ENCODE measurements around the gene RGS21. TPM values are rescaled to one million over a fixed set of nuclear protein-coding genes. Genes with fewer than 3 reads are reported as not detected.
"Not testable (repeated sequence)": the region's sequence is repeated elsewhere in the genome, so short reads cannot be mapped to it uniquely, and the experiment has no call there.

RGS21 gene
- total and polyA plus RNA-seq, 12 donors, result not detected

DNA sequence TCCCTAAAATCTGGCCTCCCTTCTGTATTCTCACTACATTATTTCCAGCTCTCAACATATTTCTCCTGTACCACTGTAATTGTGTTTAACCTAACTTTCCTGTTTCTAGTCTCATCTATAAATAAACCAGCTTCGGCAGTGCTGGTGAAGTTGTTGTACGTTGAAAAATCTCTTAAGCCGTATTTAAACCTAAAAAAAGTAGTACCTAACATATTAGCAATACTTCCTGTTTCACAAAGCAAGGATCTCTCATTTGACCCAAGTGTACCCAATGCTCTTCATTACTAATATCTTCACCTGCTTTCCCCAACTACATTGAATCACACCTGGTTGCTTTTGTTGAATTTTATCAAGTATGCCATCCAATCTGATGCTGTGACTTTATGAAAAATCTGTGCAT is 42.2 kb upstream of the RGS21 start:
- Histone ChIP-seq H3K4me3 (no peak overlapping the region), H3K4me1 (replicated peaks in 1 of 2) (no peaks in the 10 kb centered on the region), H3K9me3 (replicated peaks in 1 of 3) (no peaks in the 10 kb centered on the region), H3K36me3 (replicated peaks in 1 of 2) (no peaks in the 10 kb centered on the region), H3K27ac (no peak overlapping the region), H3K27me3 (no peaks in the 10 kb centered on the region)
- TF ChIP-seq POLR2A (IDR thresholded peaks at IDR 0.05), result no peak
- TF ChIP-seq, protein P1, sequence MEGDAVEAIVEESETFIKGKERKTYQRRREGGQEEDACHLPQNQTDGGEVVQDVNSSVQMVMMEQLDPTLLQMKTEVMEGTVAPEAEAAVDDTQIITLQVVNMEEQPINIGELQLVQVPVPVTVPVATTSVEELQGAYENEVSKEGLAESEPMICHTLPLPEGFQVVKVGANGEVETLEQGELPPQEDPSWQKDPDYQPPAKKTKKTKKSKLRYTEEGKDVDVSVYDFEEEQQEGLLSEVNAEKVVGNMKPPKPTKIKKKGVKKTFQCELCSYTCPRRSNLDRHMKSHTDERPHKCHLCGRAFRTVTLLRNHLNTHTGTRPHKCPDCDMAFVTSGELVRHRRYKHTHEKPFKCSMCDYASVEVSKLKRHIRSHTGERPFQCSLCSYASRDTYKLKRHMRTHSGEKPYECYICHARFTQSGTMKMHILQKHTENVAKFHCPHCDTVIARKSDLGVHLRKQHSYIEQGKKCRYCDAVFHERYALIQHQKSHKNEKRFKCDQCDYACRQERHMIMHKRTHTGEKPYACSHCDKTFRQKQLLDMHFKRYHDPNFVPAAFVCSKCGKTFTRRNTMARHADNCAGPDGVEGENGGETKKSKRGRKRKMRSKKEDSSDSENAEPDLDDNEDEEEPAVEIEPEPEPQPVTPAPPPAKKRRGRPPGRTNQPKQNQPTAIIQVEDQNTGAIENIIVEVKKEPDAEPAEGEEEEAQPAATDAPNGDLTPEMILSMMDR (IDR thresholded peaks at IDR 0.05), result no peak
- no peak for DNase-seq
- intact Hi-C loops (cut with DNase I), result no loop called here
- WGBS, 4 donors, result 62 to 72% (median 67%) methylated on average over 3 of the region's 3 CpGs

DNA sequence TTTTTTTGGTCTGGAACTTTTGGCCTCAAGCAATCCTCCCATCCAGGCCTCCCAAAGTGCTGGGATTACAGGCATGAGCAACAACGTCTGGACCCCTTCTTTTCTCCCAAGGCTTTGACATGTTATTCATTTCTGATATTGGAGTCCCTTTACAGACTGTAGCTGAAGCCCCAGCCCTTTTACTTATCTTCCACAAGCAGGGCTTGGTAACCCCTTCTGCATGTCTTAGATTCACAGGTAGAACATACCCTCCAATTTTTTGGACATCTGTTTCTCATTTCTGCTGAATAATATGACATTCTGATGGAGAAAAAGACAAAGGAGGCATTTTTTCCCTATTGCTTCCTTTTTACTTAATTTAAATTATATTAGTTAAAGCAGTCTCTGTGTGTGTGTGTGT is 39.2 kb upstream of the RGS21 start:
- H3K9me3 ChIP-seq (replicated peaks in 1 of 3), result no peaks in the 10 kb centered on the region
- H3K36me3 ChIP-seq (replicated peaks in 1 of 2), result no peaks in the 10 kb centered on the region
- intact Hi-C loops (cut with DNase I), result no loop called here
- no peak overlapping the region for H3K27ac ChIP-seq
- no peaks in the 10 kb centered on the region for H3K27me3 ChIP-seq
- H3K4me1 ChIP-seq (replicated peaks in 1 of 2), result no peaks in the 10 kb centered on the region
- no peak for DNase-seq
- TF ChIP-seq, protein P1 (IDR thresholded peaks at IDR 0.05), result no peak
- no peak for TF ChIP-seq POLR2A (IDR thresholded peaks at IDR 0.05)
- 29 to 64% (median 45%) methylated on average over 1 of the region's 1 CpG for WGBS, 4 donors
- H3K4me3 ChIP-seq, result no peak overlapping the region

DNA sequence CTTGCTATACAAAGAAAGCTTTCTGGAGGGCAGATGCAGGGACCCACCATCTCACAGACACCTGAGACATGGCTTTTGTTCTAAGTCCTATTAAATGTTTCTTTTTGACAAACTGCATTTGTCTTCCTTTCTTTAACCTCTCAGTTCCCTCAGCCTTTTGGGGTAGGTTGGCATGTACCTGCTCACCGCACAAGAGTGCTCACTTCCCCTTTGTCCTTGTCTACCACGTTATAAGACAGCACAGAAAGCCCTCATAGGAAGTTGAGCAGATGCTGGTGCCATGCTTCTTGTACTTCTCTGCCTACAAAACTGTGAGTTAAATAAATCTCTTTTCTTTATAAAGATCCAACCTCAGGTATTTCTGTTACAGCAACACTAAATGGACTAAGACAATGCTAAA is 31.9 kb upstream of the RGS21 start:
- Histone ChIP-seq H3K9me3 (replicated peaks in 1 of 3) (no peaks in the 10 kb centered on the region), H3K27ac (no peak overlapping the region), H3K4me3 (no peak overlapping the region), H3K36me3 (replicated peaks in 1 of 2) (no peaks in the 10 kb centered on the region), H3K4me1 (replicated peaks in 1 of 2) (no peaks in the 10 kb centered on the region), H3K27me3 (no peaks in the 10 kb centered on the region)
- TF ChIP-seq POLR2A (IDR thresholded peaks at IDR 0.05), result no peak
- TF ChIP-seq, protein P1 (IDR thresholded peaks at IDR 0.05), result no peak
- 73 to 81% (median 77%) methylated on average over 2 of the region's 2 CpGs for WGBS, 4 donors
- intact Hi-C loops (cut with DNase I), result no loop called here
- DNase-seq, result no peak

DNA sequence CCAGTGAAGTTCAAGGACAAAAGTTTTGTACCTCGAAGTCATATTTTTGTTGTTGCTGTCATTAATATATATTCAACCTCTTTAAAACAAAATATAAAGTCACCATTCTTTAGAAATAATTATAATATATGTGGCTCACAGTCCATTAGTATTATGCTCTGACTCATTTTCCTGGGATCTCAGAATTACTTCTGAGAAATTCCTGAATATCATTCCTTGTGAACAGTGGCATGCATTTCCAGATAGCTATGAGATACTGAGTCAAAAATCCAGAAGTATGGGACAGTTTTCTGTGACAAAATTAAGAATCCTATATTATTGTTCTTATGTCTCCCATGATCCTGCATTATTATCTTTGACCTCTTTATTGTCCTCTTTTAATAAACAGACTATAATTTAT is 13.8 kb upstream of the RGS21 start:
- Histone ChIP-seq H3K27ac (no peak overlapping the region), H3K4me1 (replicated peaks in 1 of 2) (no peaks in the 10 kb centered on the region), H3K27me3 (no peaks in the 10 kb centered on the region), H3K9me3 (replicated peaks in 1 of 3) (no peaks in the 10 kb centered on the region), H3K4me3 (no peak overlapping the region), H3K36me3 (replicated peaks in 1 of 2) (no peaks in the 10 kb centered on the region)
- WGBS, 4 donors, result 20 to 37% (median 32%) methylated on average over 1 of the region's 1 CpG
- no peak for DNase-seq
- intact Hi-C loops (cut with DNase I), result no loop called here
- no peak for TF ChIP-seq POLR2A (IDR thresholded peaks at IDR 0.05)
- TF ChIP-seq, protein P1 (IDR thresholded peaks at IDR 0.05), result no peak

DNA sequence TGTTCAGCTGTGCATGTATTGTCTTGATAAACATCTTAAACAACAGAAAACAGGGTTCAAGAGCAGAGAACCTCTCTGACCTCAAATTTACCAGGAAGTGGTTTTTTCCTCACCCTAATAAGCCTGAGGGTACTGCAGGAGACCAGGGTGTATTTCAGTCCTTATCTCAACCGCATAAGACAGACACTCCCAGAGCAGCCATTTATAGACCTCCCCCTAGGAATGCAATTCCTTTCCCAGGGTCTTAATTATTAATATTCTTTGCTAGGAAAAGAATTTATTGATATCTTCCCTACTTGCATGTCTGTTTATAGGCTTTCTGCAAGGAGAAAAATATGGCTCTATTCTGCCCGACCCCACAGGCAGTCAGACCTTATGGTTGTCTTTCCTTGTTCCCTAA is 8.5 kb upstream of the RGS21 start:
- H3K9me3 ChIP-seq (replicated peaks in 1 of 3); intact Hi-C loops (cut with DNase I): not testable (repeated sequence)
- 92 to 97% (median 96%) methylated on average over 2 of the region's 2 CpGs for WGBS, 4 donors

More for the DNA sequence above, 8.5 kb upstream of the RGS21 start:
- not testable (repeated sequence) for DNase-seq; H3K4me3 ChIP-seq; H3K36me3 ChIP-seq (replicated peaks in 1 of 2); H3K27me3 ChIP-seq; H3K27ac ChIP-seq; H3K4me1 ChIP-seq (replicated peaks in 1 of 2)

Data from adrenal gland (tissue), 12 donors.